Uterus (tissue), 4 donors: ENCODE data around the gene TBC1D1. TPM values are rescaled to one million over a fixed set of nuclear protein-coding genes. Genes with fewer than 3 reads are reported as not detected.

ENCODE experiments used
- DNase-seq, 2 donors: peaks; one replicate each; pipeline ENCODE4 v3.0.0-alpha.2; 2019 to 2020
- H3K27ac ChIP-seq, 2 donors: fragments of 200-600 bp; sonication (generic); 1 replicate in 1 of 2; 2 replicates in 1 of 2; pipeline ENCODE4 v1.5.1; 2016 to 2018
- H3K27me3 ChIP-seq, 2 donors: fragments of 200-600 bp; sonication (generic); one replicate each; pipeline ENCODE4 v1.5.1; 2018 to 2019; ENCODE audit warnings: control low read depth in 1 of 2
- H3K36me3 ChIP-seq, 2 donors: fragments of 200-600 bp; sonication (generic); one replicate each; pipeline ENCODE4 v1.5.1; 2019; ENCODE audit warnings: control low read depth in 1 of 2
- H3K4me1 ChIP-seq, 2 donors: fragments of 200-600 bp; sonication (generic); one replicate each; pipeline ENCODE4 v1.5.1; 2018 to 2019; ENCODE audit warnings: control low read depth in 1 of 2
- H3K4me3 ChIP-seq, 2 donors: fragments of 200-600 bp; sonication (generic); 1 replicate in 1 of 2; 2 replicates in 1 of 2; pipeline ENCODE4 v1.5.1; 2018 to 2019; ENCODE audit warnings: mild to moderate bottlenecking in 1 of 2
- H3K9me3 ChIP-seq, 2 donors: fragments of 200-600 bp; sonication (generic); one replicate each; pipeline ENCODE4 v1.5.1; 2019; ENCODE audit warnings: control low read depth in 1 of 2
- POLR2A ChIP-seq, 2 donors: fragments of 450-650 bp; IDR thresholded peaks; one replicate each; pipeline ENCODE4 v1.6.1; 2016; ENCODE audit warnings: antibody characterized with exemption in 2 of 2, mild to moderate bottlenecking in 1 of 2, moderate library complexity in 1 of 2
- intact Hi-C: fragments of 100-400 bp; cut with DNase I; formaldehyde crosslinking; loops from one replicate; pipeline ENCODE4 v1.15.1; 2023; ENCODE audit warnings: low total_unique reads
- total RNA-seq, 4 donors: library from RNA; depleted of rRNA in 3 of 4; stranded (reverse); fragments of >200 nt in 3 of 4; gene quantifications; one replicate each; pipeline versions ENCODE4 v1.1.0 to v1.2.4, GENCODE V29; 2014 to 2023
- TF ChIP-seq, protein P1 (sequence below), 4 experiments: fragments of 200-600 bp in 2 of 4; fragments of 450-650 bp in 2 of 4; sonication (generic) in 2 of 4; IDR thresholded peaks; one replicate each; pipeline ENCODE4 v1.5.1; 2016 to 2019; ENCODE audit warnings: antibody characterized with exemption in 4 of 4, mild to moderate bottlenecking in 2 of 4, moderate library complexity in 1 of 4
- donor health status: DM: yes; HTN: yes; CAD: no.

TBC1D1 gene
- total RNA-seq, 4 donors from 2014 or later, result 172 to 402 (median 236) TPM

DNA sequence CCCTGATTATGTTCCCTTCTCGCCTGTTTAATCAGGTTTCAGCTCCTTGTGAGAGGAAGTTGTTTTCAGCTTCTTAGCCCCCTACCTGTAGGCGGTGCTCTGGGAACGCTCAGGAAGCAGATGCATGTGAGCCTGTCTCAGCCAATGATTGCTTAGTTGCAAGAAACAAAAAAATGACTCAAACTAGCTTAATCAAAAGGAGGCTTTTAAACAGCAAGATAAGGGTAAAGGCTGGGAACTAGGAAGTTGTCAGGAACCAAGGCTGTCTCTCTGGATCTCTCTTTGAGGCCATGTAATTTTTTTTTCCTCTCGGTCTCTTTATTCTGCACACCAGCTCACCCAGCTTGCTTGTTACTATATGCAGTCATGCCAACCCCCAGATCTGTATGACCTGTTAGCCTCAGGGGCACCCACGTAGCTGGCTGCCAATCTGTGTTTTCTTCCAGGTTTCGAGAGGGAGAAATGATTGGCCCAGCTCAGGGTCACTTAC lies 178.4 kb downstream of the TBC1D1 start:
- peak overlapping the region; percentile 40 to 42 for H3K27ac ChIP-seq

DNA sequence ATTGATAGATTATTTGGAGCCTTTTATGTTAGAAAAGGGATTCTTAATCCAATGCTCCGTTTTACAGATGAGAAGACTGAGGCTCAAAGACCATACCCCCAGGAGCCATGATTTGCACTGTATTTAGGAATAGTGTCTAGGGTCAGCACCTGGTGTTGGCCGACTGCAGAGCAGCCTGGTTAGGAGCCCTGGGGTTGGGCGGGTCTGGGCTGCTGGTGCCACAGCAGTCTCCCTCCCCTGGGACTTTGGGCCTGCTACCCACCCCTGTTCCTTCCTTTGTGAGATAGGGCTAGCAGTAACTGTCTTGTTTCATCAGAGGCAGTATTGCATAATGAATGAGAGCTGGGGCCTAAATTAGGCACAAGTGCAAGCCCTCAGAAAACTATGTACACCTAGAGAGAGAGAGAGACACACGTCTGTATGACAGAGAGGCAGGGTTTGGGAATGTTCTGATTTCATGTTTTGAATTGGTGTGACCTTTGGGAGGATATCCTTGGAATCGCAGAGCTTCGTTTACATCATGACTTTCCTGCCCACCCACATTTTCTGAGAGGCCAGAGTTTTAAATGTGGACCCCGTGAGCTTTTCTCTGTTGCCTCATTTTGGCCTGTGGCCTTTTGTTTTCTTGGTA lies 181.0 kb downstream of the TBC1D1 start:
- Histone ChIP-seq H3K4me3 (no peak overlapping the region), H3K4me1 (no peaks in the 10 kb centered on the region), H3K9me3 (no peaks in the 10 kb centered on the region), H3K36me3 (no peaks in the 10 kb centered on the region), H3K27me3 (no peaks in the 10 kb centered on the region), H3K27ac (peak overlapping the region; percentile 31 to 55)
- no peak for DNase-seq
- intact Hi-C loops, result no loop called here
- TF ChIP-seq POLR2A (IDR thresholded peaks at IDR 0.05), result no peak
- TF ChIP-seq, protein P1, sequence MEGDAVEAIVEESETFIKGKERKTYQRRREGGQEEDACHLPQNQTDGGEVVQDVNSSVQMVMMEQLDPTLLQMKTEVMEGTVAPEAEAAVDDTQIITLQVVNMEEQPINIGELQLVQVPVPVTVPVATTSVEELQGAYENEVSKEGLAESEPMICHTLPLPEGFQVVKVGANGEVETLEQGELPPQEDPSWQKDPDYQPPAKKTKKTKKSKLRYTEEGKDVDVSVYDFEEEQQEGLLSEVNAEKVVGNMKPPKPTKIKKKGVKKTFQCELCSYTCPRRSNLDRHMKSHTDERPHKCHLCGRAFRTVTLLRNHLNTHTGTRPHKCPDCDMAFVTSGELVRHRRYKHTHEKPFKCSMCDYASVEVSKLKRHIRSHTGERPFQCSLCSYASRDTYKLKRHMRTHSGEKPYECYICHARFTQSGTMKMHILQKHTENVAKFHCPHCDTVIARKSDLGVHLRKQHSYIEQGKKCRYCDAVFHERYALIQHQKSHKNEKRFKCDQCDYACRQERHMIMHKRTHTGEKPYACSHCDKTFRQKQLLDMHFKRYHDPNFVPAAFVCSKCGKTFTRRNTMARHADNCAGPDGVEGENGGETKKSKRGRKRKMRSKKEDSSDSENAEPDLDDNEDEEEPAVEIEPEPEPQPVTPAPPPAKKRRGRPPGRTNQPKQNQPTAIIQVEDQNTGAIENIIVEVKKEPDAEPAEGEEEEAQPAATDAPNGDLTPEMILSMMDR (IDR thresholded peaks at IDR 0.05), result no peak

More for the DNA sequence above, 178.4 kb downstream of the TBC1D1 start:
- Histone ChIP-seq H3K27me3 (no peaks in the 10 kb centered on the region), H3K4me3 (no peak overlapping the region), H3K36me3 (no peaks in the 10 kb centered on the region), H3K4me1 (no peaks in the 10 kb centered on the region), H3K9me3 (no peaks in the 10 kb centered on the region)
- no peak for TF ChIP-seq POLR2A (IDR thresholded peaks at IDR 0.05)
- TF ChIP-seq, protein P1 (IDR thresholded peaks at IDR 0.05), result peak in 2 of 4 experiments; percentile 36 to 37
- DNase-seq, result peak in 1 of 2 donors; percentile 63
- intact Hi-C loops, result loop anchor here (10.0 kb wide), 2 partner anchors 245 to 605 kb away; no protein-coding TSS in a partner anchor

DNA sequence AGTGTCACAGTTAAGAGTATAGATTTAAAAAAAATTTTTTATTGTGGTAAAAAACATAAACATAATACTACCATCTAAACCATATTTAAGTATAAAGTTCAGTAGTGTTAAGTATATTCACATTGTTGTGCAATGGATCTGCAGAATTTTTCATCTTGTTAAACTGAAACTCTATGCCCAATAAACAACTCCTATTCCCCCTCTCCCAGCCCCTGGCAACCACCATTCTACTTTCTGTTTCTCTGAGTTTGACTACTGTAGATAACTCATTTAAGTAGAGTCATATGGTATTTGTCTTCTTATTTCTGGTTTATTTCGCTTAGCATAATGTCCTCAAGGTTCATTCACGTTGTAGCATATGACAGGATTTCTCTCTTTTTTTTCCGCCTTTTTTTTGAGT lies 181.7 kb downstream of the TBC1D1 start:
- Histone ChIP-seq H3K4me3 (no peak overlapping the region), H3K36me3 (no peaks in the 10 kb centered on the region), H3K27ac (peak overlapping the region; percentile 31 to 55), H3K9me3 (no peaks in the 10 kb centered on the region), H3K4me1 (no peaks in the 10 kb centered on the region), H3K27me3 (no peaks in the 10 kb centered on the region)
- TF ChIP-seq, protein P1 (IDR thresholded peaks at IDR 0.05), result no peak
- no peak for TF ChIP-seq POLR2A (IDR thresholded peaks at IDR 0.05)
- intact Hi-C loops, result no loop called here
- no peak for DNase-seq

DNA sequence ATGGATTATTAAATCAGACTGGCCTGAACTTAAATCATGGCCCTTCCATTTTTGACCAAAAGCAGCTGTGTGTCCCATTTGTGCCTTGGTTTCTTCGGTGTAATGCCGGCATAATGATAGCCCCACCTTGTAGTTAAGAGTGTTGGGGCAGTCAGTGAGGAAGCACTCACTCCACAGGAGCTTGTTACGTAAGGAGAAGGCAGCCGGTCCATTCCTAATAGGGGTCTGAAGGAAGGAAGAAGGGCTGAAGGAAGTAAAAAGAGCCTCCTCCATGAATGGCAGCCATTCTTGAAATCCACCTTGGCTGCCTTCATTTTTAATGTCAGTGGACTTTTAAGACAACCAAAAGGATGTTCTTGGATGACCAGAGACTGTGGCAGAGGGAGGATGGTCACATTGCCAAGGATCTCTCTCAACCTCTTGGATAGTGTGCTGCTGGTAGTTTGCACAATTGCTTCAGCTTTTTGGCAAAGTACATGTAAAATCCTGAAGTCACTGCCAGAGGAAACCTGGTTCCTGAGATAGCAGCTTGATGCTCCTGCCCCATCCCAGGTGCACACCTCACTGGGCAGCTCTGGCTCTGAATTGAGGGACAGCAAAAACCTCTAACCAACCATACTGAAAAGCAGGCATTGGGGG lies 182.8 kb downstream of the TBC1D1 start:
- TF ChIP-seq POLR2A (IDR thresholded peaks at IDR 0.05), result no peak
- TF ChIP-seq, protein P1 (IDR thresholded peaks at IDR 0.05), result no peak
- Histone ChIP-seq H3K4me3 (no peak overlapping the region), H3K27me3 (no peaks in the 10 kb centered on the region), H3K9me3 (no peaks in the 10 kb centered on the region), H3K4me1 (no peaks in the 10 kb centered on the region), H3K36me3 (no peaks in the 10 kb centered on the region), H3K27ac (peak overlapping the region; percentile 32 to 74)
- intact Hi-C loops, result no loop called here
- no peak for DNase-seq
